Measurements from ENCODE around the gene FAM163B.

FAM163B gene

GRCh38 chr9:133571391-133571890 is 37.7 kb downstream of the FAM163B start:
- DNase-seq (ENCODE audit: low read depth, low spot score), result no peak
- H3K4me3 ChIP-seq (ENCODE audit: low read depth, low read length), result no peak overlapping the region
- ChIA-PET CTCF (interaction anchor here (0.5 kb wide), 1 partner anchor 918 kb away, joined by 3 read pairs; no protein-coding TSS in a partner anchor), POLR2A (no interaction called here)
- no peak for TF ChIP-seq CTCF (IDR thresholded peaks at IDR 0.05; ENCODE audit: insufficient read depth, low read length, missing control alignments)

- TF ChIP-seq CTCF (IDR thresholded peaks at IDR 0.05; ENCODE audit: insufficient read depth, low read length, missing control alignments), result no peak
Observed at GRCh38 chr9:133570691-133571080, 38.5 kb downstream of the FAM163B start.

GRCh38 chr9:133569891-133570690 is 39.1 kb downstream of the FAM163B start:
- POLR2A ChIA-PET, result no interaction called here
- CTCF ChIA-PET, result no interaction called here
- no peak for DNase-seq (ENCODE audit: low read depth, low spot score)
- no peak overlapping the region for H3K4me3 ChIP-seq (ENCODE audit: low read depth, low read length)
- no peak for TF ChIP-seq CTCF (IDR thresholded peaks at IDR 0.05; ENCODE audit: insufficient read depth, low read length, missing control alignments)

More at GRCh38 chr9:133570691-133571080, 38.5 kb downstream of the FAM163B start:
- ChIA-PET CTCF (no interaction called here), POLR2A (no interaction called here)
- H3K4me3 ChIP-seq (ENCODE audit: low read depth, low read length), result no peak overlapping the region
- DNase-seq (ENCODE audit: low read depth, low spot score), result no peak

GRCh38 chr9:133569121-133569785 is 39.9 kb downstream of the FAM163B start:
- no peak overlapping the region for H3K4me3 ChIP-seq (ENCODE audit: low read depth, low read length)
- ChIA-PET POLR2A (no interaction called here), CTCF (interaction anchor here (0.8 kb wide), 1 partner anchor 11 kb away, joined by 3 read pairs; no protein-coding TSS in a partner anchor)
- DNase-seq (ENCODE audit: low read depth, low spot score), result no peak
- TF ChIP-seq CTCF (IDR thresholded peaks at IDR 0.05; ENCODE audit: insufficient read depth, low read length, missing control alignments), result no peak

GRCh38 chr9:133568186-133568585 is 41.0 kb downstream of the FAM163B start:
- H3K4me3 ChIP-seq (ENCODE audit: low read depth, low read length), result no peak overlapping the region
- ChIA-PET CTCF (interaction anchor here (0.8 kb wide), 1 partner anchor 10 kb away, joined by 3 read pairs; no protein-coding TSS in a partner anchor), POLR2A (no interaction called here)
- DNase-seq (ENCODE audit: low read depth, low spot score), result no peak
- no peak for TF ChIP-seq CTCF (IDR thresholded peaks at IDR 0.05; ENCODE audit: insufficient read depth, low read length, missing control alignments)

GRCh38 chr9:133566817-133567216 is 42.4 kb downstream of the FAM163B start:
- no peak for TF ChIP-seq CTCF (IDR thresholded peaks at IDR 0.05; ENCODE audit: insufficient read depth, low read length, missing control alignments)
- DNase-seq (ENCODE audit: low read depth, low spot score), result no peak
- CTCF ChIA-PET, result no interaction called here
- POLR2A ChIA-PET, result no interaction called here
- no peak overlapping the region for H3K4me3 ChIP-seq (ENCODE audit: low read depth, low read length)

Measured in AG04449 (cell line).